HUDEP-2 (cell line): ENCODE results near the gene ERAP2.

Experiments used
- DNase-seq, 76 experiments: peaks; one replicate each; lab custom pipeline; 2025; ENCODE audit not compliant: unreplicated experiment in 76 of 76; lab: John Stamatoyannopoulos, UW

The ERAP2 gene

DNA sequence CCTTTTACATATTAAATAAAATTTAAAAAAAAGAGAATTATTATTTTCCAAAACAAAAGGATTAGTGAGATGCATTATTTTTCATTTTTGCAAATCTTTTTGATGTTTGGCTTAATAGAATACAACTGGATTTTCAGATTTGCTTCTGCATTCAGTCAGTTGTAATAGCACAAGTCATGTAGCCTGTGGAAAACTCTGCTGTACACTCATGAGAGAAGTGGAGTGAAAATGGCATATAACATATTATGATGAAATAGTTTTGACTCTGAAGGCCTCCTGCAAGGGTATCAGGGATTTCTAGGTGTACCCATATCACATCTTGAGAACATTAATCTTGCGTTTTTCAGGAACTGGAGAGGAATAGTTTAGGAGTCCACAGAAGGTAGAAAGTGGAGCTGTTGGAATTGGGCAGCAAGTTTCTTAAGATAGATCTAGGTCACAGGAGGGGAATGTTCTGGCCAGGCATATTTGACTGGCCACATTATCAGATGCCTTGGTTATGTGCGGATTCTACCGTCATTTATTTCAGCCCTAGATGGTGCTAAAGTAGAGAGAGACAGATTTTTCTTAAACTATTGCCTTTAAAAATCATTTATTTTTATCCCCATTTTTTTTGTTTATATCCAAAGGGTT lies 75.9 kb downstream of the ERAP2 start:
- no peak for DNase-seq

GRCh38 chr5:96952974-96953730 lies 76.9 kb downstream of the ERAP2 start:
- no peak for DNase-seq

DNA sequence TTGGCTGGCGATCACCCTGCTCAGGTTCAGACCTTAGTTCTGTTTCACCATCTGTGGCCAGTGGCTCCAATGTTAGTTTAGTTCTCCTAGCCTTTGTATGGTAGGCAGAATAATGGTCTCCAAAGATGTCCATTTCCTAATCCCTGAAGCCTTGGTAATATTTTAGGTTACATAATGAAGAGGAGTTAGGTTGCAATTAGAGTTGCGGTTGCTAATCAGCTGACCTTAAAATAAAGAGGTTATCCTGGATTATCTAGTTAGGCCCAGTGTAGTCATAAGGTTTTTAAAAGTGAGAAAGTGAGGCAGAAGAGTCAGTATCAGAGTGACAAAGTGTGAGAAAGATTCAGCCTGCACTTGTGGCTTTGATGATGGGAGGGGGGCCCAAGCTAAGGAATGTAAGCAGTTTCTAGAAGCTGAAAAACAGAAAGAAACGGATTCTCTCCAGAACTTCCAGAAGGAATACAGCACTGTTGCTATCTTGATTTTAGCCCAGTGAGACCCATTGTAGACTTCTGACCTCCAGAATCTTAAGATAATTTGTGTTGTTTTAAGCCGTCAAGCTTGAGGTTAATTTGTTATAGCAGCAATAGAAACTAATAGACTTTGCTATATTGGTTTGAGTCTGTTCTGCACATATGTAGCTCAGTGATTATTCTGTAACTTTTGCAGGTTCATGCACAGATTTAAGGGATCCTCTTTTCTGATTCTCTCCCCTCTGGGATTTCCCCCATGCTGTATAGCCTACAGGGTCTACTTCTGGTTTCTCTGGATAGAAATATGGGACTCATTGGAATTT lies 81.2 kb downstream of the ERAP2 start:
- no peak for DNase-seq

DNA sequence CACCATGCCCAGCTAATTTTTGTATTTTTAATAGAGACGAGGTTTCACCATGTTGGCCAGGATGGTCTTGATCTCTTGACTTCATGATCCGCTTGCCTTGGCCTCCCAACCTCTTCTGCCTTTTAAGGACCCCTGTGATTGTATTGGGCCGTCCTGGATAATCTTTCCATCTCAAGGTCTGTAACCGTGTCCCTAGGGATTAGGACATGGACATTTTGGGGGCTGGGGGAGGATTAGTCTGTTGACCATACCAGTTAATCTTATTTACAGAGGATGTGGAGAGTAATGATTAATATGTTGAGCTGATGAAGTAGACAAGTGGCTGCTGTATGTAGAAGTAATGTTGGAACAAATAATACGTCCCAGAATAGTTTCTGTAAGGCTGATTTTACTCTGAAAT lies 82.7 kb downstream of the ERAP2 start:
- DNase-seq: no peak

GRCh38 chr5:96961053-96961452 lies 84.8 kb downstream of the ERAP2 start:
- no peak for DNase-seq

- DNase-seq: no peak
These were observed 86.3 kb downstream of the ERAP2 start for GRCh38 chr5:96962540-96962991.

GRCh38 chr5:96963267-96963666 lies 87.0 kb downstream of the ERAP2 start:
- peak in 61 of 76 experiments; percentile 1 to 71 (median 34) for DNase-seq

- DNase-seq: no peak
These were observed 90.5 kb downstream of the ERAP2 start for GRCh38 chr5:96966801-96967200.

DNA sequence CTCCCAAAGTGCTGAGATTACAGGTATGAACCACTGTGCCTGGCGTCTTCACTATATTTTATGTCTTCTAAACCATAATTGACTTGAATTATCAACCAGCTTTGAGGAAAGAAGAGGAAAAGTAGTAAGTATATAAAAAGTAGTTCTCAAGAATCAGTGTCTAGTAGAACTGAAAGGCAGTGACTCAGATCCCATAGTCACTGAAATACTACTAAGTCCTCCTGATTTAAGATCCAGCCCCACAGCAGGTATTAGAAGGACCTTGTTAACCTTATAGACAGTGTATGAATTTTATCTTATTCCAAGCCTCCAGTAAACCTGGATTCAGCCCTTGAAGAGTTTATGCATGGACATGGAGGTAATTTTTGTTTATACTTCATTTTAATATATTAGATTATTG lies 91.1 kb downstream of the ERAP2 start:
- DNase-seq: no peak

- DNase-seq: no peak
These were observed 91.8 kb downstream of the ERAP2 start for GRCh38 chr5:96968074-96968473.

DNA sequence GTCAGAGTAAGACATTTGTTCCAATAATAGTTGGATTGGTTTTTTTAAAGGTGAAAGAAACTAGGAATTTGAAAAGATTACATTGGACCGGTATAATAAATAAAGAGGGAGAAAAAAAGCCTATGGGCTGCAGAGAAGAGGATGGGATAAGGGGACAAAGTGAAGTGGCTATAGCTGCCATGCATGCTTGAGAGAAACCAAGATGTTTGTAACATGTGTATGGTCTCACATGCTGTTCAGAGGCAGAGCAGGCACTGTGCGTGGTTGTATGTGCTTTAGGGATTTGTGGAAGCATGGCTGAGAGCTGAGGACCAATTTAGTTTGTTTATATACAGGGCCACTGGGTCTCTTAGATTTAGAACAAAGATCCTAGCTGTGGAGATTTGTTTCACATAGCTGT lies 92.3 kb downstream of the ERAP2 start:
- no peak for DNase-seq
